NOMO-1 treated with DMSO at 0.1 percent for 48 hours (cell line): ENCODE results near the gene LRRTM3.

Experiments used
- DNase-seq: peaks from one replicate; lab custom pipeline; 2025; ENCODE audit not compliant: unreplicated experiment; lab: John Stamatoyannopoulos, UW

LRRTM3 gene

DNA sequence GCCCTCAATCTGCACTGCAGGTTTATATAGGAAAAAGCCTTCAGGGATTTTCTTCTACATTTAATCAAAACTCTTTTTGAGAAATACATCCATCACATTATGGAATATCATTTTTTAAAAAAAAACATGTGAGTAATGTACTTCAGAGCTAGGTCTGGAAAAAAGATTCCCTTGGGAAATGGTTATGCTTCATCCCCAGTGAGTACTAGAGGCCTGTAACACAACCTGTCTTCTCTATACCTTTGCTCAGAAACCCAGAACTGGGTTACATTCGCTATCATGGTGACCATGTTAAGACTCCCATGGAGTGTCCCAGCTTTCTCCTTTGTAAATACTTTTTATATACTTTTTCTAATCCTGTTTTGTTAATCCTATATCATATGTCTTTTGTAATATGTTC is 186.9 kb downstream of the LRRTM3 start:
- no peak for DNase-seq

GRCh38 chr10:67114945-67115344 is 189.1 kb downstream of the LRRTM3 start:
- no peak for DNase-seq

- DNase-seq, result no peak
These were observed 190.1 kb downstream of the LRRTM3 start for GRCh38 chr10:67115972-67116371.

DNA sequence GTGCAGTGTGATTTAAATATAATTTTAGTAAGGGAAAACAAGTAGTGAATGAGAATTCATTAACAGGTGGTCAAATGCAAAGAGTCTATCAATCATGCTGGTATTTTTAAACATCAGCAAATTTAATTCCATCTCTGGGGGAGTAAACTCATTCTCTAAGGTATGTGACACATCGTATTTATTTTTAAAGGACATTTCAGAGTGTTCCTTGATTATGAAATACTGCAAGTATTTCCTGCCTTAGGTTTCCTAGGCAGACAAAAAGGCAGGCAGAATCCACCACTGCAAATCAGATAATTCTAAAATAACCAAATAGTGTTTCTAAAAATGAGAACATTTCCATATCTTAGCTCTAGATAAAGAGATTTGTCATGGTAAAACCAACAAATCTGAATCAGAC is 193.8 kb downstream of the LRRTM3 start:
- DNase-seq, result no peak

GRCh38 chr10:67127441-67127840 is 201.6 kb downstream of the LRRTM3 start:
- DNase-seq, result no peak

DNA sequence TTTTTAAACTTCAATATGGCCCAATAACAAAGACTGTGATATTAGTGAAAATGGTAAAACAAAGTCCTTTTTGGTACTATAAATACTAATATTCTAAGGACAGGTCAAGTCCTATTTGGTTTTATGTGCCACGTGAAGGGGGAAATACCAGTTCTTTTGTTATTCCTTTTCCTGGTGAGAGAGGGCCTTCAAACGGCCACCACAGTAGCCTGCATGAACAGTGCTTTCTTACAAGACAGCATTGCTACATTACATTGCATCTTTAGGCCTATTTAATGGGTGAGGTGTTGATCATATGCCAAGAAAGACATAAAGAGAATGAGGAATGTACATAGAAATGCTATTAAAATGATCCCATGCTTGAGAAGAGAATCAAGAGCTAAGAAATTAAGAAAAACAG is 214.8 kb downstream of the LRRTM3 start:
- DNase-seq, result no peak

- DNase-seq, result no peak
These were observed 215.5 kb downstream of the LRRTM3 start for GRCh38 chr10:67141300-67141699.

- DNase-seq, result no peak
These were observed 218.7 kb downstream of the LRRTM3 start for GRCh38 chr10:67144530-67144929.
